ENCODE measurements around the gene TNFRSF25. TPM values are rescaled to one million over a fixed set of nuclear protein-coding genes. Genes with fewer than 3 reads are reported as not detected.

Gene TNFRSF25
- total and polyA plus RNA-seq, 10 of the 15 experiments (the other 5 are each of a cell fraction or from before 2014, with no cell fraction given), result 0.23 to 8.6 (median 0.46) TPM; not detected in 5

- H3K27ac ChIP-seq (ENCODE audit: control insufficient read depth, insufficient read depth), result no peak overlapping the region
- no peaks in the 10 kb centered on the region for H3K9me3 ChIP-seq (replicated peaks; ENCODE audit: control insufficient read depth, insufficient read depth, low read length)
- DNase-seq (ENCODE audit: low read depth, low spot score), result no peak
- intact Hi-C loops (cut with micrococcal nuclease; ENCODE audit: unreplicated experiment), result no loop called here
- WGBS (ENCODE audit: insufficient coverage, insufficient replicate concordance, low lambda C conversion rate, missing lambda C conversion rate), result 5% methylated on average over 40 of the region's 66 CpGs
- ChIA-PET RAD21 (ENCODE audit: unreplicated experiment) (interaction anchor here (0.8 kb wide), 1 partner anchor 15 kb away, joined by 3 read pairs; no protein-coding TSS in a partner anchor), SMC1A (ENCODE audit: uncharacterized antibody, unreplicated experiment) (no interaction called here), CTCF (interaction anchor here (1.6 to 1.7 kb wide), 2 partner anchors 10 to 101 kb away, joined by 5 to 7 read pairs; no protein-coding TSS in a partner anchor), POLR2A (no interaction called here)
- ATAC-seq, result peak; percentile 35
- TF ChIP-seq SMAD1 (IDR thresholded peaks at IDR 0.05; ENCODE audit: low read depth, partially characterized antibody), result no peak
- TF ChIP-seq BHLHE40 (IDR thresholded peaks at IDR 0.05; ENCODE audit: borderline replicate concordance in 1 of 2, low read depth in 2 of 2, low read length in 1 of 2), result no peak
- TF ChIP-seq, protein P1, sequence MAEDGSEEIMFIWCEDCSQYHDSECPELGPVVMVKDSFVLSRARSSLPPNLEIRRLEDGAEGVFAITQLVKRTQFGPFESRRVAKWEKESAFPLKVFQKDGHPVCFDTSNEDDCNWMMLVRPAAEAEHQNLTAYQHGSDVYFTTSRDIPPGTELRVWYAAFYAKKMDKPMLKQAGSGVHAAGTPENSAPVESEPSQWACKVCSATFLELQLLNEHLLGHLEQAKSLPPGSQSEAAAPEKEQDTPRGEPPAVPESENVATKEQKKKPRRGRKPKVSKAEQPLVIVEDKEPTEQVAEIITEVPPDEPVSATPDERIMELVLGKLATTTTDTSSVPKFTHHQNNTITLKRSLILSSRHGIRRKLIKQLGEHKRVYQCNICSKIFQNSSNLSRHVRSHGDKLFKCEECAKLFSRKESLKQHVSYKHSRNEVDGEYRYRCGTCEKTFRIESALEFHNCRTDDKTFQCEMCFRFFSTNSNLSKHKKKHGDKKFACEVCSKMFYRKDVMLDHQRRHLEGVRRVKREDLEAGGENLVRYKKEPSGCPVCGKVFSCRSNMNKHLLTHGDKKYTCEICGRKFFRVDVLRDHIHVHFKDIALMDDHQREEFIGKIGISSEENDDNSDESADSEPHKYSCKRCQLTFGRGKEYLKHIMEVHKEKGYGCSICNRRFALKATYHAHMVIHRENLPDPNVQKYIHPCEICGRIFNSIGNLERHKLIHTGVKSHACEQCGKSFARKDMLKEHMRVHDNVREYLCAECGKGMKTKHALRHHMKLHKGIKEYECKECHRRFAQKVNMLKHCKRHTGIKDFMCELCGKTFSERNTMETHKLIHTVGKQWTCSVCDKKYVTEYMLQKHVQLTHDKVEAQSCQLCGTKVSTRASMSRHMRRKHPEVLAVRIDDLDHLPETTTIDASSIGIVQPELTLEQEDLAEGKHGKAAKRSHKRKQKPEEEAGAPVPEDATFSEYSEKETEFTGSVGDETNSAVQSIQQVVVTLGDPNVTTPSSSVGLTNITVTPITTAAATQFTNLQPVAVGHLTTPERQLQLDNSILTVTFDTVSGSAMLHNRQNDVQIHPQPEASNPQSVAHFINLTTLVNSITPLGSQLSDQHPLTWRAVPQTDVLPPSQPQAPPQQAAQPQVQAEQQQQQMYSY (CRISPR knock-in tag; IDR thresholded peaks at IDR 0.05), result no peak
- no peak for TF ChIP-seq HCFC1 (IDR thresholded peaks at IDR 0.05; ENCODE audit: low read length)
- no peak for TF ChIP-seq MEF2A (IDR thresholded peaks at IDR 0.05; ENCODE audit: insufficient read depth, low read depth, low read length)
- no peak for TF ChIP-seq ZNF622 (IDR thresholded peaks at IDR 0.05)
- TF ChIP-seq ZZZ3 (IDR thresholded peaks at IDR 0.05; ENCODE audit: control insufficient read depth, insufficient read length, low read depth), result no peak
- H3K4me1 ChIP-seq (ENCODE audit: control insufficient read depth, insufficient read depth, low read length), result no peaks in the 10 kb centered on the region; the same call in 1 of the 2 replicates
- no peaks in the 10 kb centered on the region for H4K20me1 ChIP-seq (ENCODE audit: control insufficient read depth, insufficient read depth)
- no peaks in the 10 kb centered on the region for H3K79me2 ChIP-seq (ENCODE audit: control insufficient read depth, insufficient read depth, low read length)
- peaks cover 5 to 6% of the 10 kb centered on the region in 2 experiments; a peak in 3 of 4 replicates for H3K27me3 ChIP-seq (replicated peaks in 1 of 2; ENCODE audit: control insufficient read depth in 2 of 2, insufficient read depth in 2 of 2, low read length in 1 of 2)
- H3K4me3 ChIP-seq, result no peak overlapping the region
- H3K36me3 ChIP-seq (ENCODE audit: control insufficient read depth in 2 of 2, insufficient read depth in 2 of 2, low read length in 1 of 2), result no peaks in the 10 kb centered on the region
- H3K4me2 ChIP-seq (ENCODE audit: control insufficient read depth, insufficient read depth), result no peak overlapping the region
- in situ Hi-C loops (cut with MboI), result no loop called here
- H2AFZ ChIP-seq (ENCODE audit: control insufficient read depth, low read depth, low read length), result no peak overlapping the region
- no TSS peak for BruUV-seq (replicated peaks)
- no peak overlapping the region for H3K9ac ChIP-seq (ENCODE audit: control insufficient read depth, insufficient read depth, low read length)
- FAIRE-seq, result no peak
Observed at GRCh38 chr1:6448749-6449631, 17.0 kb downstream of the TNFRSF25 start.
